NOMO-1 treated with DMSO at 0.1 percent for 48 hours (cell line): Measurements from ENCODE around the gene GJA3.

Experiments
- DNase-seq: peaks from one replicate; lab custom pipeline; 2025; ENCODE audit not compliant: unreplicated experiment; lab: John Stamatoyannopoulos, UW

The GJA3 gene

DNA sequence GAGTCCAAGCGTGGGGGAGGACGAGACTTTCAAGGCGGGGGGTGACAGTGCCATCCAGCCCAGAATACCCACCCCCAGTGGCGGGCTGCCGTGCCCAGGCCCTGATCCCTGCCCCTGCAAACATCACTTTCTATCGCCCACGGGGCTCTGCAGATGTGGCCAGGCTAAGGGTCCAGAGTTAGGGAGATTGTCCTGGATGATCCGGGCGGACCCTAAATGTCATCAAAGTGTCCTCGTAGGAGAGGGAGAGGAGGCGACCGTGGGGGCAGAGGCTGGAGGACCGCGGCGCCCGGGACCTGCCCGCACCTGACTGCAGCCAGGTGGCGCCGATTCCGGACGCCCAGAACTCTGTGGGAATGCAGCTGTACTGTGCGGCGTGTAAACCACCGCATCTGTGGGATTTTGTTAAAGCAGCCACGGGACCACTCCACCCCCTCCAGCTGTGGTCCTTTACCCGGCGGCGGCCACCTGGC is 32.4 kb downstream of the GJA3 start:
- no peak for DNase-seq

GRCh38 chr13:20127562-20128458 is 33.0 kb downstream of the GJA3 start:
- DNase-seq = peak; percentile 81

GRCh38 chr13:20127262-20127561 is 33.6 kb downstream of the GJA3 start:
- peak; percentile 65 for DNase-seq

DNA sequence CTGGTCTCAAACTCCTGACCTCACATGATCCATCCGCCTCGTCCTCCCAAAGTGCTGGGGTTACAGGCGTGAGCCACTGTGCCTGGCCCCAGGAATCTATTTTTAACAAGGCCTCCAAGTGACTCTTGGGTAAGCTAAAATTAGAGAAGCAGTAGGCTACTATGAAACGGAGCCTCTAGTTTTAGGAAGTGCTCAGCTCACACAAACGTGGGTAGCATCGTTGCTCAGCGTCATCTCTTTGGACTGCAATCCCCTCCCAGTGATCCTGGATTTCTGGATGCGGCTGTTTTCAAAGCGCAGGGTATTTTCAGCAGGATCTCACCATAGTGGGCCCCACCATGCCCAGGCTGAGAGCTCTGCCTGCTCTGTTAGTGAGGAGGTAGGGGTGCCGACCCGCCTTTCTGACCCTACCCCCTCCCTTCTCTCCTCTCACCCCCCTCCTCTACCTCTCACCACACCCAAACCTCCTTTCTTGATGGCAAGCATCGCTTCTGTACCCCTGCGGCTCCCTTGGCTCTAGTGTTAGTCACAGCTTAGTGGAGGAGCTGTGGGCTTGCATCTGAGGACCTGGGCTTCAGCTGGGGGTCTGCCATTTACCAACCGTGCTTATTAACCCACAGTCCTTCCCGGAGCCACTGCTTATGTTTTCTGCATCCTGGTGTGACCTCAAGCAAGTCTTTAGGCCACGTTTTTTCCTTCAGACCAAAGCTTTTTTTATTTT is 34.2 kb downstream of the GJA3 start:
- peak; percentile 98 for DNase-seq

- DNase-seq = no peak
Observed at GRCh38 chr13:20125783-20126165, 35.1 kb downstream of the GJA3 start.

GRCh38 chr13:20125129-20125782 is 35.6 kb downstream of the GJA3 start:
- peak; percentile 12 for DNase-seq

DNA sequence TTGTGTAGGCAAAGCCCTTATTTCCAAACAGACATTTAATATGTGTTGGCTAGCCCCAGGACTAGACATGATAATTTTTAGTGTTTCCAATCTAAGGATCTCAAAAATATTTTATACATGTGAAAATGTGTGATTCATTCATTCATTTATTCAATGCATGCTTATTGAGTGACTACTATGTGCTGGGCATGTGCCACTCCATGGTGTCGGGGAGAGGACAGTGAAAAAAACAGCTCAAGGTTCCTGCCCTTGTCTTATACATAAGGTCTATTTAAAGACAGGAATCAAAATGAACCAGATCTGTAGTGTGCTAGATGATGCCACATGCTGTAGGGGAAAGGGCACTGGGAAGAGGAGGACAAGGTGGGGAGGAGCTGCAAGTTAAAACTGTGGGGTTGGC is 36.5 kb downstream of the GJA3 start:
- DNase-seq = no peak

DNA sequence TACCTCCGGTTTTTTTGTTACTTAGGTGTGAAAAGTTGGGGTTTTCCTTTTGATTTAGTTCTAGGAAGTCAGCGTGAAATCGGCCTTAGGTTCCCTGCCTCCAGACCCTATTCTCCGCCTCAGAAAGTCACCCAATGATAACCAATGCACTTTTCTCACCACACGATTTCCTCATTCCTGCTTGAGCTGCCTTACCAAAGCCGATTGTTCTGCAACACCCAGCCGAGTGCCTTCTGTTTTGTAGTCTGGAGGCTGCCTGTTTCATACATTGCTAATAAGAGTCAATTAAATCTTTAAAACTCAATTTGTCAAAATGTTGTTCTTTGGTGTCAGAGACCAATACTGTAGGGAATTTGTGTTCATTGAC is 39.7 kb downstream of the GJA3 start:
- peak; percentile 88 for DNase-seq

- DNase-seq = no peak
Observed at GRCh38 chr13:20119960-20120359, 40.9 kb downstream of the GJA3 start.

GRCh38 chr13:20118268-20119140 is 42.3 kb downstream of the GJA3 start:
- DNase-seq = no peak

DNA sequence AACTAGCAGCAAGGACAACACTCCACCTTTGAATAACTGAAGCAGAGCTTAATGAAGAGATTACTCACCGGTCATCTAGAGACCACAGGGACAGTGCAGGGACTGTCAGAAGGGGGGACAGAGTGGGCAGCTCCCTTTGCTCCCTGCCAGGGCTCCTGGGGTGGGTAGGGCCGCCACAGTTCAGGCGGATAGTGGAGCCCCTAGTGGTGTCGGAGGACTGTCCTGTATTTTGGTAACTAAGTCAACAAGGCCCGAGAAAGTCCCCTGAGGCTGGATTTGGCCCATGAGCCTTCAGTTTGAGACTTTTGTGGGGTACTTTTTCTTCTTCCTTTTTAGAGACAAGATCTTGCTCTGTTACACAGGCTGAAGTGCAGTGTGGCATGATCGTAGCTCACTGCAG is 44.6 kb downstream of the GJA3 start:
- no peak for DNase-seq

- DNase-seq = no peak
Observed at GRCh38 chr13:20114066-20114610, 46.7 kb downstream of the GJA3 start.

DNA sequence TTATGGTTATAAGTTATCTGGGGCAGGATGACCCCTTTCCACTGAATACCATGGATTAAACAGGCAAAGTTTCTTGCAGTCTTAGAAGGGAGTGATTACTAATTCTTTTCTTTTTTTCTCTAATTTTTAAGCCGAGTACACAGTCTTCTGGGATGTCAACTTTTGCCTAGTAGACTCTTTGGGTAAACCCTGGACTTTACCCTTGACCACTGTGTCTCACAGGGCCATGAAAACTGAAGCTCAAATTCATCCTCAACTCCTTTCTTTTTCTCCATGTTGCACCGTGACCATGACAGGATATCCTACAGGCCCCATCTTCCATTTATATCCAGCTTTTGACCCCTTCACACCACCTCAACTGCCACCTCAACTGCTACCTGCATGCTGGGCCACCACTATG is 51.8 kb downstream of the GJA3 start:
- no peak for DNase-seq

DNA sequence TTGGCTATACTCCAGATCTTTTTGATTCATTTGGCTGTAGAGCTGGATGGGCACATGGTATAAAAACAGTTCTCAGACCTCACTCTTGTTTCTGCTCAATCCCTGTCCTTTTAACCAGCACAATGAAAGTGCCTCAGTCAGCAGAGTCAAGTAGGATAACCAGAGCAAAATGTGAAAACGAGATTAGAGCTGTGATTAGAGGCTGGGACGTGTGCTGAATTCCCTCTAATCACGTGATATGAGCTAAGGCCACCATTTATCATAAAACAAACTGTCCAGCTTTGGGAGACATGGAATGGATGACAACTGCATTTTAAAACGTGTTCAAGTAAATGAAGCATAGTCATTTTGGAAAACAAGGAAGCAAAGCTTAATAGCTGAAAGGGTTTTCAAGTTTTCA is 54.1 kb downstream of the GJA3 start:
- no peak for DNase-seq

- DNase-seq = peak; percentile 69
Observed at GRCh38 chr13:20105161-20105689, 55.6 kb downstream of the GJA3 start.

GRCh38 chr13:20102525-20103180 is 58.2 kb downstream of the GJA3 start:
- no peak for DNase-seq

GRCh38 chr13:20101467-20102316 is 59.2 kb downstream of the GJA3 start:
- DNase-seq = no peak

GRCh38 chr13:20099319-20099718 is 61.5 kb downstream of the GJA3 start:
- no peak for DNase-seq

- DNase-seq = no peak
Observed at GRCh38 chr13:20093951-20094350, 66.9 kb downstream of the GJA3 start.
